ENCODE measurements around the gene HELZ. TPM values are rescaled to one million over a fixed set of nuclear protein-coding genes. Genes with fewer than 3 reads are reported as not detected.
"Not testable (repeated sequence)": the region's sequence is repeated elsewhere in the genome, so short reads cannot be mapped to it uniquely, and the experiment has no call there.

HELZ gene
- total RNA-seq, 1 donor from 2014 or later, result 47.4 TPM

DNA sequence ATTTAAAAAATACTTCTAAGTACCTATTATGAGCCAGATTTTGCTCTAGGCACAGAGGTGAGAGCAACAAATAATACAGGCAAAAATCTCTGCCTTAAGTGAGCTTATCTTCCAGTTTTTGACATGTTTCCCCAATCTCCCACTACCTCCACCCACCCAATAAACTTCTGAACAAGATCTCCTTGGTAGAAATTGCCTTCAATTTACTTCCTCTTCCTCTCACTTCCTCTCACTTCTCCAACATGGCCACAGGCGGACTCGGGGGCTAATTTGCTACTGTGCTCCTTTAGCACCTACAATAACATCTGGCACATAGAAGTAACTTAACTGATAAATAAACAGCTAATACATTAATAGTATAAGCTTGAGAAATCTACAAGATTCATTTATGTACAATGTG, 118.0 kb downstream of the HELZ start:
- Mint-ChIP-seq H3K4me3 (ENCODE audit: unreplicated experiment) (no peak overlapping the region), H3K9me3 (ENCODE audit: unreplicated experiment) (no peaks in the 10 kb centered on the region), H3K27ac (ENCODE audit: unreplicated experiment) (no peak overlapping the region), H3K36me3 (ENCODE audit: unreplicated experiment) (no peaks in the 10 kb centered on the region), H3K27me3 (ENCODE audit: unreplicated experiment) (no peaks in the 10 kb centered on the region), H3K4me1 (ENCODE audit: low read depth, unreplicated experiment) (no peaks in the 10 kb centered on the region)
- no peak for DNase-seq
- TF ChIP-seq, protein P1, sequence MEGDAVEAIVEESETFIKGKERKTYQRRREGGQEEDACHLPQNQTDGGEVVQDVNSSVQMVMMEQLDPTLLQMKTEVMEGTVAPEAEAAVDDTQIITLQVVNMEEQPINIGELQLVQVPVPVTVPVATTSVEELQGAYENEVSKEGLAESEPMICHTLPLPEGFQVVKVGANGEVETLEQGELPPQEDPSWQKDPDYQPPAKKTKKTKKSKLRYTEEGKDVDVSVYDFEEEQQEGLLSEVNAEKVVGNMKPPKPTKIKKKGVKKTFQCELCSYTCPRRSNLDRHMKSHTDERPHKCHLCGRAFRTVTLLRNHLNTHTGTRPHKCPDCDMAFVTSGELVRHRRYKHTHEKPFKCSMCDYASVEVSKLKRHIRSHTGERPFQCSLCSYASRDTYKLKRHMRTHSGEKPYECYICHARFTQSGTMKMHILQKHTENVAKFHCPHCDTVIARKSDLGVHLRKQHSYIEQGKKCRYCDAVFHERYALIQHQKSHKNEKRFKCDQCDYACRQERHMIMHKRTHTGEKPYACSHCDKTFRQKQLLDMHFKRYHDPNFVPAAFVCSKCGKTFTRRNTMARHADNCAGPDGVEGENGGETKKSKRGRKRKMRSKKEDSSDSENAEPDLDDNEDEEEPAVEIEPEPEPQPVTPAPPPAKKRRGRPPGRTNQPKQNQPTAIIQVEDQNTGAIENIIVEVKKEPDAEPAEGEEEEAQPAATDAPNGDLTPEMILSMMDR (IDR thresholded peaks at IDR 0.05; ENCODE audit: partially characterized antibody, unreplicated experiment), result no peak

DNA sequence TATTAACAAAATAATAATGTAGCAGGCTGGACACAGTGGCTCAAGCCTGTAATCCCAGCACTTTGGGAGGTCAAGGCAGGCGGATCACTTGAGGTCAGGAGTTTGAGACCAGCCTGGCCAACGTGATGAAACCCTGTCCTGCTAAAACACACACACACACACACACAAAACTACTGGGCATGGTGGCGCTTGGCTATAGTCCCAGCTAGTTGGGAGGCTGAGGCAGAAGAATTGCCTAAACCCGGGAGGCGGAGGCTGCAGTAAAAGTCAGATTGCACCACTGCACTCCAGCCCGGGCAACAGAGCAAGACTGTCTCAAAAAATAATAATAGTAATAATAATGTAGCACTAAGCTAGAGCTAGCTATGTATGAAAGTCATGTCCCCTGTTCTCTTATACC, 118.5 kb downstream of the HELZ start:
- not testable (repeated sequence) for H3K27ac Mint-ChIP-seq (ENCODE audit: unreplicated experiment); DNase-seq; H3K4me1 Mint-ChIP-seq (ENCODE audit: low read depth, unreplicated experiment); H3K9me3 Mint-ChIP-seq (ENCODE audit: unreplicated experiment); H3K36me3 Mint-ChIP-seq (ENCODE audit: unreplicated experiment); H3K27me3 Mint-ChIP-seq (ENCODE audit: unreplicated experiment); H3K4me3 Mint-ChIP-seq (ENCODE audit: unreplicated experiment)

DNA sequence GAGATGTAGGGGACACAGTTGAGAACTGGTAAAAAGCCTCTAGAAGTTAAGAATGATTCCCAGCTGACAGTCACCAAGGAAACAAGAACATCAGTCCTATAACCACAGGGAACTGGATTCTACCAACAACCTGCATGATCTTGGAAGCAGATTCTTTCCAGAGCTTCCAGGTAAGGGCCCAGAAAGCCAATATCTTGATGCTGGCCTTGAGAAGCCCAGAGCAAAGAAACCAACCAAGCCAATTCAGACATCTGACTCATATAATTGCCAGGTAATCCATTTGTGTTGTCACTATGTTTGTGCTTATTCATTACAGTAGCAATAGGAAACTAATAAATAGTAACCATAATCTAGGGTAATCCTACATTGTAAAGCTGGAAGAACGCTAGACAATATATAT, 119.1 kb downstream of the HELZ start:
- H3K9me3 Mint-ChIP-seq (ENCODE audit: unreplicated experiment), result no peaks in the 10 kb centered on the region
- H3K27ac Mint-ChIP-seq (ENCODE audit: unreplicated experiment), result no peak overlapping the region
- H3K4me3 Mint-ChIP-seq (ENCODE audit: unreplicated experiment), result no peak overlapping the region
- no peak for DNase-seq
- H3K36me3 Mint-ChIP-seq (ENCODE audit: unreplicated experiment), result no peaks in the 10 kb centered on the region
- H3K4me1 Mint-ChIP-seq (ENCODE audit: low read depth, unreplicated experiment), result no peaks in the 10 kb centered on the region
- H3K27me3 Mint-ChIP-seq (ENCODE audit: unreplicated experiment), result no peaks in the 10 kb centered on the region
- TF ChIP-seq, protein P1 (IDR thresholded peaks at IDR 0.05; ENCODE audit: partially characterized antibody, unreplicated experiment), result no peak

GRCh38 chr17:67125417-67125816, 119.6 kb downstream of the HELZ start:
- no peak overlapping the region for H3K4me3 Mint-ChIP-seq (ENCODE audit: unreplicated experiment)
- no peaks in the 10 kb centered on the region for H3K4me1 Mint-ChIP-seq (ENCODE audit: low read depth, unreplicated experiment)
- H3K27ac Mint-ChIP-seq (ENCODE audit: unreplicated experiment), result no peak overlapping the region
- H3K27me3 Mint-ChIP-seq (ENCODE audit: unreplicated experiment), result no peaks in the 10 kb centered on the region
- TF ChIP-seq, protein P1 (IDR thresholded peaks at IDR 0.05; ENCODE audit: partially characterized antibody, unreplicated experiment), result no peak
- H3K9me3 Mint-ChIP-seq (ENCODE audit: unreplicated experiment), result no peaks in the 10 kb centered on the region
- no peak for DNase-seq
- H3K36me3 Mint-ChIP-seq (ENCODE audit: unreplicated experiment), result no peaks in the 10 kb centered on the region

DNA sequence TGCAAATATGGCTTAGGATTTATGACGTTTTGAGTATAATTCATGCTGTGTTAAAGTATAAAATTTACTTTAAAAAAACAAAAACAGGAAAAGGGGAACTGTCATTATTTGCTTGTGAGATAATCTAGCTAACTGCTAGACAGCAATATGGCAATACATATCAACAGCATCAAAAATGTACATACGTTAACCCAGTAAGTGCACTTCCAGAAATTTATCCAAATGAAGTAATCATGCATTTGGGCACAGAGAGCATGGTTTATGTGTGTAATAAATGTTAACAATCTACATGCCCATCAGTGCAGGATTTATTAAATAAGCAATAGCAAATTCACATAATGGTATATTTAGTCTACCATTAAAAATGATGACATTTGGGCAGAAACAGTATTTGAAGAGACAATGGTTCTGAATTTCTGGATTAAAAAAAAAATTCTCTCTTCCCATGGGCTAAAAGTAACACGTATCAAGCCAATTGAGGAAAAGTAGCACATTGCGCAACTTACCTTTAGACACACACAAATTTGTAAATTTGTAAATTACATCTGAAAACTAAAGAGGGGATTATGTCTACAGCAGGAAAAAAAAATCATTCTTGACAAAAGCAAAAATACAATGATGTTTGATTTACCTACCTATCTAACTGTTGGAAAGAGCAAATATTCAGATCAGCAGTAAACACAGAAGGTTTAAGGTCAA, 120.4 kb downstream of the HELZ start:
- Mint-ChIP-seq H3K4me1 (ENCODE audit: low read depth, unreplicated experiment) (no peaks in the 10 kb centered on the region), H3K27ac (ENCODE audit: unreplicated experiment) (no peak overlapping the region), H3K27me3 (ENCODE audit: unreplicated experiment) (no peaks in the 10 kb centered on the region), H3K9me3 (ENCODE audit: unreplicated experiment) (no peaks in the 10 kb centered on the region), H3K36me3 (ENCODE audit: unreplicated experiment) (no peaks in the 10 kb centered on the region), H3K4me3 (ENCODE audit: unreplicated experiment) (no peak overlapping the region)
- no peak for DNase-seq
- TF ChIP-seq, protein P1 (IDR thresholded peaks at IDR 0.05; ENCODE audit: partially characterized antibody, unreplicated experiment), result no peak
